HCT116 (cell line): ENCODE data around the gene PDE12. TPM values are rescaled to one million over a fixed set of nuclear protein-coding genes. Genes with fewer than 3 reads are reported as not detected.

Experiments
- ATAC-seq: fragments of 200-7000 bp; cut with Tn5 transposase; 2 replicates; pipeline ENCODE4 v1.9.1; 2020; ENCODE audit warnings: mild to moderate bottlenecking, moderate library complexity
- BruUV-seq: library from RNA; stranded (reverse); fragments of 400-500 nt; replicated peaks from 2 replicates; lab custom pipeline; 2021; lab: Mats Ljungman, UMichigan
- CTCF ChIA-PET: fragments of 300-600 bp; sonication (Branson Sonifier 250); formaldehyde crosslinking; loops from one replicate; lab custom pipeline; 2021; ENCODE audit warnings: antibody characterized with exemption; lab: Charles Lee
- POLR2A ChIA-PET: fragments of 300-600, 350-600 bp; sonication (Branson Sonifier 250); formaldehyde crosslinking; loops from one replicate; lab custom pipeline; 2021; ENCODE audit warnings: antibody characterized with exemption; lab: Charles Lee
- RAD21 ChIA-PET, 2 experiments: fragments of 300-600 bp; sonication (Branson Sonifier 250); formaldehyde crosslinking; loops; one replicate each; lab custom pipeline; 2023; ENCODE audit warnings: low total read pairs in 2 of 2; ENCODE audit not compliant: uncharacterized antibody in 2 of 2, unreplicated experiment in 2 of 2, low non-redundant PET in 1 of 2; lab: Charles Lee
- DNase-seq: peaks from one replicate; pipeline ENCODE4 v3.0.0-alpha.2; 2010; ENCODE audit warnings: low read depth, low spot score
- H2AFZ ChIP-seq: fragments of 200-600 bp; shearing (Covaris generic), sonication (generic); 2 replicates; pipeline ENCODE4 v1.6.1; 2017; ENCODE audit warnings: low read depth, mixed run types, mixed read lengths, antibody characterized with exemption, low read length; ENCODE audit not compliant: poor library complexity, severe bottlenecking
- H3K27ac ChIP-seq: 2 replicates; pipeline ENCODE4 v1.5.1; 2012; ENCODE audit warnings: low read depth, low read length
- H3K27me3 ChIP-seq: fragments of 200-600 bp; sonication (generic); 2 replicates; pipeline ENCODE4 v1.6.1; 2016; ENCODE audit warnings: mixed run types, low read length, mixed read lengths; ENCODE audit not compliant: insufficient read depth
- H3K36me3 ChIP-seq, 2 experiments: fragments of 200-500 bp in 1 of 2; fragments of 200-600 bp in 1 of 2; sonication (Bioruptor generic) in 1 of 2; sonication (generic) in 1 of 2; 2 replicates each; pipeline versions ENCODE4 v1.5.1 to v1.6.1; 2014 to 2016; ENCODE audit warnings: low read length in 2 of 2, inconsistent platforms in 1 of 2, mixed read lengths in 1 of 2, mixed run types in 1 of 2; ENCODE audit not compliant: insufficient read depth in 2 of 2, control insufficient read depth in 1 of 2
- H3K4me1 ChIP-seq, 2 experiments: fragments of 200-600 bp in 1 of 2; sonication (generic) in 1 of 2; 2 replicates each; pipeline versions ENCODE4 v1.5.1 to v1.6.1; 2012 to 2017; ENCODE audit warnings: low read length in 2 of 2, inconsistent platforms in 1 of 2, mild to moderate bottlenecking in 1 of 2, mixed read lengths in 1 of 2, mixed run types in 1 of 2, moderate library complexity in 1 of 2; ENCODE audit not compliant: insufficient read depth in 2 of 2, control insufficient read depth in 1 of 2
- H3K4me2 ChIP-seq: fragments of 200-600 bp; sonication (generic); 2 replicates; pipeline ENCODE4 v1.6.1; 2017; ENCODE audit warnings: mixed run types, low read length, mixed read lengths
- H3K4me3 ChIP-seq, 2 experiments: fragments of 200-600 bp in 1 of 2; sonication (generic) in 1 of 2; replicated peaks in 1 of 2; 2 replicates each; pipeline ENCODE4 v1.5.1; 2011 to 2016; ENCODE audit warnings: low read length in 2 of 2, control low read depth in 1 of 2, low read depth in 1 of 2, mild to moderate bottlenecking in 1 of 2, mixed read lengths in 1 of 2, mixed run types in 1 of 2
- H3K79me2 ChIP-seq: fragments of 200-600 bp; sonication (generic); 2 replicates; pipeline ENCODE4 v1.6.1; 2017; ENCODE audit warnings: mild to moderate bottlenecking, mixed run types, low read length, moderate library complexity, mixed read lengths; ENCODE audit not compliant: insufficient read depth
- H3K9ac ChIP-seq: fragments of 200-600 bp; sonication (generic); 2 replicates; pipeline ENCODE4 v1.6.1; 2016; ENCODE audit warnings: low read length, mixed read lengths
- H3K9me2 ChIP-seq: fragments of 200-600 bp; sonication (generic), shearing (Covaris generic); 2 replicates; pipeline ENCODE4 v1.6.1; 2017; ENCODE audit warnings: mixed run types, mild to moderate bottlenecking, moderate library complexity; ENCODE audit not compliant: insufficient read depth
- H3K9me3 ChIP-seq, 2 experiments: fragments of 200-500 bp in 1 of 2; fragments of 200-600 bp in 1 of 2; sonication (Bioruptor generic) in 1 of 2; sonication (generic) in 1 of 2; 2 replicates each; pipeline ENCODE4 v1.6.1; 2014 to 2017; ENCODE audit warnings: low read length in 2 of 2, mixed read lengths in 2 of 2, inconsistent platforms in 1 of 2, low read depth in 1 of 2, mild to moderate bottlenecking in 1 of 2, mixed run types in 1 of 2, moderate library complexity in 1 of 2; ENCODE audit not compliant: control insufficient read depth in 1 of 2, insufficient read depth in 1 of 2
- H4K20me1 ChIP-seq: fragments of 200-600 bp; sonication (generic), shearing (Covaris generic); 2 replicates; pipeline ENCODE4 v1.6.1; 2017; ENCODE audit warnings: mixed run types, mild to moderate bottlenecking, moderate library complexity; ENCODE audit not compliant: insufficient read depth
- CBX3 ChIP-seq: IDR thresholded peaks from 2 replicates; pipeline ENCODE4 v1.6.1; 2012; ENCODE audit warnings: low read depth
- EGR1 ChIP-seq: IDR thresholded peaks from 2 replicates; pipeline ENCODE4 v1.6.1; 2012; ENCODE audit warnings: low read depth
- EZH2 ChIP-seq: fragments of 200-600 bp; sonication (generic); IDR thresholded peaks from 2 replicates; pipeline ENCODE4 v1.6.1; 2017; ENCODE audit warnings: antibody characterized with exemption, mixed run types
- EZH2phosphoT487 ChIP-seq: fragments of 200-600 bp; IDR thresholded peaks from 2 replicates; pipeline ENCODE4 v1.6.1; 2018; ENCODE audit warnings: antibody characterized with exemption, borderline replicate concordance
- JUND ChIP-seq: IDR thresholded peaks from 2 replicates; pipeline ENCODE4 v1.6.1; 2012
- POLR2AphosphoS5 ChIP-seq: IDR thresholded peaks from 2 replicates; pipeline ENCODE4 v1.6.1; 2011; ENCODE audit warnings: mild to moderate bottlenecking, low read depth, low read length, moderate library complexity
- RAD21 ChIP-seq: IDR thresholded peaks from 2 replicates; pipeline ENCODE4 v1.6.1; 2012; ENCODE audit warnings: low read depth, mild to moderate bottlenecking
- SIN3A ChIP-seq: IDR thresholded peaks from 2 replicates; pipeline ENCODE4 v1.6.1; 2012; ENCODE audit warnings: low read depth
- SP1 ChIP-seq: IDR thresholded peaks from 2 replicates; pipeline ENCODE4 v1.6.1; 2012; ENCODE audit warnings: low read depth
- TCF7L2 ChIP-seq: IDR thresholded peaks from 2 replicates; pipeline ENCODE4 v1.7.0; 2011; ENCODE audit warnings: borderline replicate concordance, inconsistent platforms; ENCODE audit not compliant: insufficient read depth, insufficient read length; ENCODE audit errors: extremely low read depth
- YY1 ChIP-seq: IDR thresholded peaks from 2 replicates; pipeline ENCODE4 v1.6.1; 2011; ENCODE audit warnings: low read length, low read depth, moderate library complexity, mild to moderate bottlenecking; ENCODE audit not compliant: insufficient replicate concordance; ENCODE audit errors: extremely low read depth
- ZBTB33 ChIP-seq: IDR thresholded peaks from 2 replicates; pipeline ENCODE4 v1.6.1; 2011; ENCODE audit warnings: mild to moderate bottlenecking, low read length, moderate library complexity; ENCODE audit not compliant: insufficient replicate concordance; ENCODE audit errors: extremely low read depth
- ZNF274 ChIP-seq: fragments of 200-500 bp; sonication (Bioruptor generic); IDR thresholded peaks from 2 replicates; pipeline ENCODE4 v1.6.1; 2014; ENCODE audit warnings: mild to moderate bottlenecking, low read depth, low read length, inconsistent platforms
- intact Hi-C: fragments of 100-400 bp; cut with micrococcal nuclease; formaldehyde crosslinking; loops from 2 replicates; pipeline ENCODE4 v1.10.0; 2022
- total RNA-seq: library from RNA; stranded (reverse); gene quantifications from one replicate; pipeline ENCODE4 v1.2.1, GENCODE V29; 2021; ENCODE audit not compliant: unreplicated experiment
- TF ChIP-seq, protein P1 (sequence below): IDR thresholded peaks from 2 replicates; pipeline ENCODE4 v1.6.1; 2012; ENCODE audit warnings: low read depth

Gene PDE12
- total RNA-seq, 1 experiment from 2014 or later = 28.3 TPM

- Histone ChIP-seq H3K9ac (no peak overlapping the region), H3K79me2 (peaks cover 97% of the 10 kb centered on the region), H4K20me1 (peaks cover 7% of the 10 kb centered on the region), H2AFZ (no peak overlapping the region), H3K4me3 (no peak overlapping the region), H3K9me3 (no peaks in the 10 kb centered on the region), H3K9me2 (no peaks in the 10 kb centered on the region), H3K4me1 (peaks cover 0 to 5% of the 10 kb centered on the region in 2 experiments; a peak in 1 of 4 replicates), H3K4me2 (no peak overlapping the region), H3K36me3 (peaks cover 3 to 4% of the 10 kb centered on the region in 2 experiments; a peak in 3 of 4 replicates), H3K27ac (no peak overlapping the region), H3K27me3 (no peaks in the 10 kb centered on the region)
- no TSS peak for BruUV-seq
- no peak for DNase-seq
- POLR2A ChIA-PET = no interaction called here
- CTCF ChIA-PET = no interaction called here
- TF ChIP-seq EZH2 = no peak
- no peak for ATAC-seq
- RAD21 ChIA-PET = interaction anchor here in 1 of 2 experiments (0.6 kb wide), 1 partner anchor 419 kb away, joined by 4 read pairs; no protein-coding TSS in a partner anchor
- intact Hi-C loops = loop anchor here (10.0 kb wide), 1 partner anchor 412 kb away; no protein-coding TSS in a partner anchor
Observed at GRCh38 chr3:57586778-57587177, 30.7 kb downstream of the PDE12 start.

DNA sequence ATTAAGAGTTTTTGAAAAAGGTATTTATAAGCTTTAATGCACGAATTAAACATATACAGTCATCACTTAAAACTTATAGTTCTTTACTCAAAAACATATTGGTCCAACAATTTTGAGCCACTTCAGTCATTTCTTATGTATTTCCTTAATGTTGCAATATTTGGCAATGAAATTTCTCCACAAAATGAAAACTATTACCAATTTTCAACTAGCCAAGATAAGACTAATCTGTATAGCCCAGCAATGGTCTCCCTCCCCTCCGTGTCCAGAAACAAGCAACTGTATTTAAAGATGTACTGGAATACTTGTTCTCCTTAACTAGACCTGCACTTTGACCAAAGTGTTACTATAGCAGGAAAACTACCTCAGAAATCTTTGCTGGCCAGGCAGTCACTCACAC, 31.8 kb downstream of the PDE12 start:
- H3K27ac ChIP-seq = no peak overlapping the region
- no peaks in the 10 kb centered on the region for H3K27me3 ChIP-seq
- CTCF ChIA-PET = no interaction called here
- H3K4me3 ChIP-seq = no peak overlapping the region
- no TSS peak for BruUV-seq
- POLR2A ChIA-PET = no interaction called here
- H3K4me1 ChIP-seq = peaks cover 0 to under 1% of the 10 kb centered on the region in 2 experiments; a peak in 1 of 4 replicates
- peaks cover 99% of the 10 kb centered on the region for H3K79me2 ChIP-seq
- no peaks in the 10 kb centered on the region for H3K9me2 ChIP-seq
- H3K9ac ChIP-seq = no peak overlapping the region
- H3K9me3 ChIP-seq = no peaks in the 10 kb centered on the region
- intact Hi-C loops = loop anchor here (10.0 kb wide), 1 partner anchor 413 kb away; no protein-coding TSS in a partner anchor
- H3K4me2 ChIP-seq = no peak overlapping the region
- peaks cover 3 to 4% of the 10 kb centered on the region in 2 experiments; a peak in 3 of 4 replicates for H3K36me3 ChIP-seq
- no peak for ATAC-seq
- DNase-seq = no peak
- TF ChIP-seq EZH2 (no peak), JUND (no peak), ZBTB33 (no peak), TCF7L2 (no peak), SIN3A (no peak), EGR1 (no peak), SP1 (no peak), CBX3 (no peak), RAD21 (no peak), POLR2AphosphoS5 (no peak), ZNF274 (no peak), EZH2phosphoT487 (no peak), YY1 (no peak)
- TF ChIP-seq, protein P1, sequence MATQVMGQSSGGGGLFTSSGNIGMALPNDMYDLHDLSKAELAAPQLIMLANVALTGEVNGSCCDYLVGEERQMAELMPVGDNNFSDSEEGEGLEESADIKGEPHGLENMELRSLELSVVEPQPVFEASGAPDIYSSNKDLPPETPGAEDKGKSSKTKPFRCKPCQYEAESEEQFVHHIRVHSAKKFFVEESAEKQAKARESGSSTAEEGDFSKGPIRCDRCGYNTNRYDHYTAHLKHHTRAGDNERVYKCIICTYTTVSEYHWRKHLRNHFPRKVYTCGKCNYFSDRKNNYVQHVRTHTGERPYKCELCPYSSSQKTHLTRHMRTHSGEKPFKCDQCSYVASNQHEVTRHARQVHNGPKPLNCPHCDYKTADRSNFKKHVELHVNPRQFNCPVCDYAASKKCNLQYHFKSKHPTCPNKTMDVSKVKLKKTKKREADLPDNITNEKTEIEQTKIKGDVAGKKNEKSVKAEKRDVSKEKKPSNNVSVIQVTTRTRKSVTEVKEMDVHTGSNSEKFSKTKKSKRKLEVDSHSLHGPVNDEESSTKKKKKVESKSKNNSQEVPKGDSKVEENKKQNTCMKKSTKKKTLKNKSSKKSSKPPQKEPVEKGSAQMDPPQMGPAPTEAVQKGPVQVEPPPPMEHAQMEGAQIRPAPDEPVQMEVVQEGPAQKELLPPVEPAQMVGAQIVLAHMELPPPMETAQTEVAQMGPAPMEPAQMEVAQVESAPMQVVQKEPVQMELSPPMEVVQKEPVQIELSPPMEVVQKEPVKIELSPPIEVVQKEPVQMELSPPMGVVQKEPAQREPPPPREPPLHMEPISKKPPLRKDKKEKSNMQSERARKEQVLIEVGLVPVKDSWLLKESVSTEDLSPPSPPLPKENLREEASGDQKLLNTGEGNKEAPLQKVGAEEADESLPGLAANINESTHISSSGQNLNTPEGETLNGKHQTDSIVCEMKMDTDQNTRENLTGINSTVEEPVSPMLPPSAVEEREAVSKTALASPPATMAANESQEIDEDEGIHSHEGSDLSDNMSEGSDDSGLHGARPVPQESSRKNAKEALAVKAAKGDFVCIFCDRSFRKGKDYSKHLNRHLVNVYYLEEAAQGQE = no peak
- H4K20me1 ChIP-seq = peaks cover 5% of the 10 kb centered on the region
- H2AFZ ChIP-seq = no peak overlapping the region
- RAD21 ChIA-PET = no interaction called here
